NAMALWA (cell line): Measurements from ENCODE around the gene CCDC174.

ENCODE experiments used
- DNase-seq: peaks from one replicate; pipeline ENCODE4 v3.0.0-alpha.2; 2015; ENCODE audit warnings: low spot score

Gene CCDC174

DNA sequence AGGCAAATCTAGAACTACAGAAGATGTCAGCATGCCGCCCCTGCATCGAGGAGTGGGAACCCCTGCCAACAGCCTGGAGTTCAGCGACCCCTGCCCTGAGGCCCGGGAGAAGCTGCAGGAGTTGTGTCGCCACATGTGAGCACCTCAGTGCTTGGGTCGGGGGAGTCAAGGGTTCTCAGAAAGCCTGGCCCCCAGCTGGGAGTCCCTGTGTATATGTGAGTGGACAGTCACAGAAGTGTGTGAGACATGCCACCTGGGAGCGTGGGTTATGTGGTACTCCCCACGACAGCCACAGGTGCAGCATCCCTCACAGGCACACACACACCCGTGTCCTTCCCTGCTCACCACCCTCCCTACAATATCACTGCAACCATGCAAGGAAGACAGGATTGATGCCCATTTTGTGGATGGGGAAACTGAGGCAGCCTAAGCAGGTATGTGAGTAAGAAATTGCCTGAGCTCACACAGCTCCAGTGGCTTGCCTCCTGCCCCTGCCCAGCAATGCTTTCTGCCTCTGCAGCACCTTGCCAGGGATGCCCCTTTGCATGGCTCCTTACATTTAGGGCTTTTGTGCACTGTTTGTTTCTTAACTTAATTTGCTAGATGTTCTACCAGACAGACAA is 51.7 kb downstream of the CCDC174 start:
- DNase-seq, result no peak

DNA sequence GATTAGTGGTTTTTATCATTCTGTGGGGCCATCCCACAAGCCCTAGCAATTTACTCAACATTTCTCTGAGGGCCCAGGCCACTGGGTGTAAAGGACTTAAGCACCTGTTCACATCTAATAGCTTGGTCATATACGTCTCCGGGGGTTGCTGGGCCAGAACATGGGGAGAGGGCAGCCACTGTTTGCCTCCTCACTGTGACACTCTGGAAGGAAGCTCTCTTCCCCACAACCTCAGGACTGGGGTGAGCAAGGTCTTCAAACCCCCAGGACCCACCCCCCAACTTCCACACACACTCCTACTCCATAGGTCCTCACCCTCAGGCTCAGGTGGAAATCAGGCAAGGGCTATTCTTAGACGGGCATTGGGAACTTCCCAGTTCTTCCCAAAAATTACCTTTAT is 52.2 kb downstream of the CCDC174 start:
- DNase-seq, result no peak

DNA sequence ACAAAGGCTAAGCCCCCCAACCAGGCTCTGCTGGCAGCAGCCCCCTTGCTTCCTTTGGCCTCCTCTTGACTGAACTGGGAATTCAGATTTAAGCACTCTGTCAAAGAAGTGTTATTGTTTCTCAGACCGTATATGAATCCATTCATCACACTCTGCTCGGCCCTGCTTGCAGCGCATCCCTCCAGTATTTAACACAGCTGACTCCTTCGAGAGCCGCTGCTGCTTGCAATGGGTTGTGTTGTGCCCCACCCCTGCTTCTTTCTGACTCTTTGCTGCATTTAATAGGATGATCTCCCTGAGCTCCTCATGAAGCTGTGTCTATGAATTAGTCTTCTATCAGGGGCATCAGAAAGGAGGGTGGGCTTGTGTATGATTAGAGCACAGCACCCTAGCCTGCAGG is 54.5 kb downstream of the CCDC174 start:
- DNase-seq, result no peak

DNA sequence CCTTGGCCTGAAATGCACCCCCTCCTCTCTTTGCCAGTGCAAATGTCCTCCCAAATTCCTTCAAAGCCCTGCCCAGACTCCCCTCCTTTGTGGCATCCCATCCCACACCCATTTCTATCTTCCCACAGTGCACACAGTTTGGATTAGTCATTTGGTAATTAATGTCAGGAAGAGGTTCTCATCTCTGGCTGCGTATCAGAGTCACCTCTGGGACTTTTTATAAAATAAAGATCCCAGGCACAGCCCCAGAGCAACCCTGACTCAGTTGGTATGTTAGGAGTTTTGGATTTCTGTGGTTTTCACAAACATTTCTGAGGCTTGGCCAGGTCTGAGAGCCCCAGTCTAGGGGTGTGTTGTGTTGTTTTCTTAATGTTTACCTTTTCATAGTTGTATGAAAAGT is 65.0 kb downstream of the CCDC174 start:
- DNase-seq, result no peak

DNA sequence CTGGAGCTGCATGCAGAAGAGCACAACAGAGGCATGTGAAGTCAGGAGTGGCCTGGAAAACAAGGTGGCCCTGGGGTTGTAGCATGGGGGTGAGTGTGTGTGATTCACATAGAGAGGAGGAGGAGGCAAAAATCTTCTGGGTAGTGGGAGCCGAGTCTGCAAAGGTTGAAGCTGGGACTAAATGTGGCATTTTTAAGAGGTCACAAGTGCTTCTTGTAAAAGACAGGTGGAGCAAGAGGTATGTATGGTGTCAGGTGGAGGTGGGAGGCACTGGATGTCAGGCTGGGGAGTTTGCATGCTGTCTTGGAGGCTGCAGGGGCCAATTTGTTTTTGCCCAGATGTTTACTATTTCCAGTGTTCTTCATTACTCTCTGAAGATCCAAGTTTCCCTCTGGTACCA is 65.7 kb downstream of the CCDC174 start:
- no peak for DNase-seq

DNA sequence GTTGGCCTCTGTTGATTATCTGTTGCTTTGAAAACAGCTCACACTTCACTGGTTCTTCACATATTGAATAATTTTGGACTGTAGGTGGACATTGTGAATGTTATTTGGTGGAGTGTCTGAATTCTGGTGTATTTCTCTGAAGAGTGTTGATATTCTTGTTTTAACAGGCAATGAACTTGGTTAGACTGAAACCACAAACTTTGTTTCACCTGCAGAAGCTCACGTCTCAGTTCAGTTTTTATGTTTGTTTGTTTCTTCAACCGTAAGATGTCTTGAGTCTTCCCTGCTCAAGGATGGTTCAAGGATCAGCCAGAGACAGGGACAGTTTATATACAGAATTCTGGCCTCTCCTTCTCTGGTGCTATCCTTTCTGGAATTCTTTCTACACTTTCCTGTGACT is 67.0 kb downstream of the CCDC174 start:
- DNase-seq, result no peak

DNA sequence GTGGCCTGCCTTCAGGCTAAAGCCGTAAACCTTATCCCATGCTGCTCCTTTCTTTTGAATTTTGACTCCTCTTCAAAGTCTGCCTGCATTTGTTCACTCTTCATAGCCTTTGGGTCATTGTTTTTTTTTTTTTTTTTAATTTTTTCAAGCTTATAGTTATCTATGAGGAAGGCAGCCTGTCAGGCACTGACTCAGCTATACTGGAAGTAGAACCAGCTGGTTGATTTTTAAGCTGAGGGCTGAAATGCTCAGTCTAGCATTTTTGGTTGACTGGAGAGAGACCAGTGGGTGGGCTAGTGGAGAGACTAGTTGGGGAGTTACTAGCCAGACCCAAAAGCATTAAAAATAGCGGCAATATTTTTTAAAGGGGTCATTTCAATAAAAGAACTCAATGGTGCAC is 67.4 kb downstream of the CCDC174 start:
- no peak for DNase-seq

DNA sequence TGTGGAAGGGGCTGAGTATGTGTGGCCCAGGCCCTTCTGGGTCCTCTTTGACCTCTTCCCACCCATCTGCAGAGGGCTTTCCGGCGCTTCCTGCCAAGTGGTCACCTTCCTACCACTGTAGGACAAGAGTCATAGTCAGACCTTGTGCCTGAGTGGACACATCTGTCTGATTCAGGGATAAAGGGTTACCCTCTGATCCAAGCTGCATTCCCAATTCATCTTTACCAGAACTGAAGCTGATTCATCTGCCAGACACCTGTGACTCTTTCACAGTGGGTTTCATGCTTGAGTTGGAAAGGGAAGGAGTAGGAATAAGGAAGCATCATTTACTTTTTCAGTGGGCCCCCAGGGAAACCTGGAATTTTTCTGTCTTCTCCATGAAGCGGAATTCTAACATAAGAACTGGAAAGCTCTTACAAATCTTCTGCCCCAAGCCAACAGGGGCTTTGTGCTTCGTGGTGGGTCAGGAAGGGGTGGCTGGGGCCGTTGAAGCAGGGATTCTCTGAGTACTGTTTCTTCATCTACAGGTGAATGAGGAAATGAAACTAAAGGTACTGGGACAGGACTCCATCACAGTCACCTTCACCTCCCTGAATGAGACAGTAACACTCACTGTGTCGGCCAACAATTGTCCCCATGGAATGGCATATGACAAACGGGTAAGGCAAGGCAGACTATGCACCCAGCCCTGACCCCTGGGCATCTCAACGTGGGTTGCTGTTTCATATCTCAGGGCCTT is 69.7 kb downstream of the CCDC174 start:
- DNase-seq, result no peak
